H1 (cell line): ENCODE measurements around the gene LOXL4. TPM values are rescaled to one million over a fixed set of nuclear protein-coding genes. Genes with fewer than 3 reads are reported as not detected.
"Not testable (repeated sequence)": the region's sequence is repeated elsewhere in the genome, so short reads cannot be mapped to it uniquely, and the experiment has no call there.

ENCODE experiments used
- CTCF ChIA-PET: fragments of 300-600 bp; sonication (Branson Sonifier 250); formaldehyde crosslinking; loops from one replicate; lab custom pipeline; 2021; ENCODE audit not compliant: partially characterized antibody; lab: Charles Lee
- POLR2A ChIA-PET: fragments of 300-600 bp; sonication (Branson Sonifier 250); formaldehyde crosslinking; loops from one replicate; lab custom pipeline; 2021; ENCODE audit warnings: inconsistent platforms; ENCODE audit not compliant: partially characterized antibody; lab: Charles Lee
- DNase-seq, 2 experiments: peaks; one replicate each; pipeline versions ENCODE4 v3.0.0 to v3.0.0-alpha.2; 2010 to 2022; ENCODE audit warnings: low spot score in 2 of 2, low read depth in 1 of 2, mixed read lengths in 1 of 2
- FAIRE-seq: peaks from 2 replicates; lab custom pipeline; 2011; peaks lifted over from hg19 to GRCh38; lab: Jason Lieb, UNC
- H2AFZ ChIP-seq: 2 replicates; pipeline ENCODE4 v1.8.1; 2012; ENCODE audit warnings: low read length, inconsistent platforms
- H2AK5ac ChIP-seq: 2 replicates; pipeline ENCODE4 v1.6.1; 2013; ENCODE audit warnings: low read depth, low read length
- H2BK120ac ChIP-seq: replicated peaks from 2 replicates; pipeline ENCODE3; 2013; ENCODE audit warnings: low read depth, low read length, inconsistent platforms
- H2BK12ac ChIP-seq: 2 replicates; pipeline ENCODE4 v1.6.1; 2013; ENCODE audit warnings: low read depth, low read length
- H2BK15ac ChIP-seq: 2 replicates; pipeline ENCODE4 v1.6.1; 2013; ENCODE audit warnings: low read length
- H2BK20ac ChIP-seq: 2 replicates; pipeline ENCODE4 v1.6.1; 2013; ENCODE audit warnings: low read length
- H2BK5ac ChIP-seq: 2 replicates; pipeline ENCODE4 v1.6.1; 2013; ENCODE audit warnings: low read depth, low read length
- H3K14ac ChIP-seq: 2 replicates; pipeline ENCODE4 v1.6.1; 2013; ENCODE audit warnings: inconsistent platforms; ENCODE audit not compliant: insufficient read length
- H3K18ac ChIP-seq: 2 replicates; pipeline ENCODE4 v1.6.1; 2013; ENCODE audit warnings: low read length; ENCODE audit errors: extremely low read depth
- H3K23ac ChIP-seq: 2 replicates; pipeline ENCODE4 v1.6.1; 2013; ENCODE audit warnings: inconsistent platforms; ENCODE audit not compliant: insufficient read length
- H3K23me2 ChIP-seq: 2 replicates; pipeline ENCODE4 v1.6.1; 2013; ENCODE audit warnings: low read depth, low read length
- H3K27ac ChIP-seq: 2 replicates; pipeline ENCODE4 v1.6.1; 2011; ENCODE audit warnings: low read depth, low read length, inconsistent platforms
- H3K27me3 ChIP-seq, 4 experiments: replicated peaks in 1 of 4; 1 replicate in 1 of 4; 2 replicates in 3 of 4; pipeline versions ENCODE4 v1.6.1 to v1.8.1; 2011 to 2013; ENCODE audit warnings: low read length in 3 of 4, mild to moderate bottlenecking in 3 of 4, inconsistent platforms in 2 of 4, mixed read lengths in 2 of 4, moderate library complexity in 1 of 4; ENCODE audit not compliant: control insufficient read depth in 3 of 4, insufficient read depth in 3 of 4; ENCODE audit errors: extremely low read depth in 1 of 4
- H3K36me3 ChIP-seq, 4 experiments: 2 replicates each; pipeline versions ENCODE4 v1.6.1 to v1.8.1; 2011 to 2013; ENCODE audit warnings: mild to moderate bottlenecking in 4 of 4, low read length in 3 of 4, moderate library complexity in 2 of 4, control low read depth in 1 of 4, inconsistent platforms in 1 of 4; ENCODE audit not compliant: insufficient read depth in 4 of 4, control insufficient read depth in 2 of 4
- H3K4ac ChIP-seq: replicated peaks from 2 replicates; pipeline ENCODE3; 2013; ENCODE audit warnings: low read length, low read depth, mixed read lengths, inconsistent platforms; ENCODE audit not compliant: insufficient read length
- H3K4me1 ChIP-seq, 4 experiments: replicated peaks in 1 of 4; 1 replicate in 1 of 4; 2 replicates in 3 of 4; pipeline versions ENCODE4 v1.6.1 to v1.8.1; 2011 to 2013; ENCODE audit warnings: low read length in 3 of 4, inconsistent platforms in 2 of 4, mixed read lengths in 1 of 4; ENCODE audit not compliant: insufficient read depth in 4 of 4, control insufficient read depth in 3 of 4
- H3K4me2 ChIP-seq, 2 experiments: 2 replicates each; pipeline versions ENCODE4 v1.6.1 to v1.8.1; 2011 to 2013; ENCODE audit warnings: low read depth in 2 of 2, low read length in 2 of 2, control low read depth in 1 of 2, inconsistent platforms in 1 of 2, mild to moderate bottlenecking in 1 of 2; ENCODE audit not compliant: insufficient read depth in 1 of 2
- H3K4me3 ChIP-seq, 4 experiments: fragments of 200-600, 300-600 bp in 1 of 4; sonication (generic), shearing (Covaris generic), sonication (Bioruptor Twin) in 1 of 4; 2 replicates each; pipeline versions ENCODE4 v1.5.1 to v1.8.1; 2011 to 2016; ENCODE audit warnings: low read length in 4 of 4, low read depth in 3 of 4, control low read depth in 2 of 4, inconsistent platforms in 2 of 4, mild to moderate bottlenecking in 2 of 4, mixed read lengths in 1 of 4, moderate library complexity in 1 of 4; ENCODE audit not compliant: insufficient read depth in 2 of 4; ENCODE audit errors: extremely low read depth in 1 of 4
- H3K56ac ChIP-seq: replicated peaks from 2 replicates; pipeline ENCODE3; 2013; ENCODE audit warnings: low read depth, mild to moderate bottlenecking, mixed read lengths, low read length, inconsistent platforms; ENCODE audit not compliant: insufficient read length
- H3K79me1 ChIP-seq: 2 replicates; pipeline ENCODE4 v1.6.1; 2013; ENCODE audit warnings: low read depth, low read length, control low read depth
- H3K79me2 ChIP-seq, 2 experiments: 2 replicates each; pipeline versions ENCODE4 v1.6.1 to v1.8.1; 2012 to 2013; ENCODE audit warnings: low read length in 2 of 2, mild to moderate bottlenecking in 2 of 2, inconsistent platforms in 1 of 2; ENCODE audit not compliant: insufficient read depth in 2 of 2, control insufficient read depth in 1 of 2
- H3K9ac ChIP-seq, 4 experiments: replicated peaks in 1 of 4; 1 replicate in 1 of 4; 2 replicates in 3 of 4; pipeline versions ENCODE4 v1.6.1 to v1.8.1; 2011 to 2013; ENCODE audit warnings: low read depth in 3 of 4, low read length in 3 of 4, control low read depth in 2 of 4, mild to moderate bottlenecking in 2 of 4, moderate library complexity in 2 of 4, inconsistent platforms in 1 of 4; ENCODE audit errors: extremely low read depth in 1 of 4
- H3K9me3 ChIP-seq, 2 experiments: 2 replicates each; pipeline versions ENCODE4 v1.6.1 to v1.8.1; 2012 to 2013; ENCODE audit warnings: mild to moderate bottlenecking in 2 of 2, moderate library complexity in 2 of 2, control low read depth in 1 of 2, inconsistent platforms in 1 of 2, low read depth in 1 of 2, low read length in 1 of 2, mixed read lengths in 1 of 2; ENCODE audit not compliant: insufficient read depth in 2 of 2
- H4K20me1 ChIP-seq, 2 experiments: replicated peaks in 1 of 2; 2 replicates each; pipeline versions ENCODE3 to v1.8.1; 2011 to 2013; ENCODE audit warnings: inconsistent platforms in 2 of 2, low read length in 2 of 2, mild to moderate bottlenecking in 1 of 2; ENCODE audit not compliant: insufficient read depth in 2 of 2, control insufficient read depth in 1 of 2
- H4K5ac ChIP-seq: 2 replicates; pipeline ENCODE4 v1.6.1; 2013; ENCODE audit warnings: low read length, low read depth, mixed read lengths, inconsistent platforms; ENCODE audit not compliant: insufficient read length
- H4K8ac ChIP-seq: 2 replicates; pipeline ENCODE4 v1.8.0; 2013; ENCODE audit warnings: mild to moderate bottlenecking, moderate library complexity, low read length, inconsistent platforms; ENCODE audit not compliant: insufficient read depth; ENCODE audit errors: extremely low read depth
- H4K91ac ChIP-seq: replicated peaks from 2 replicates; pipeline ENCODE3; 2013; ENCODE audit warnings: low read length, mixed read lengths, inconsistent platforms; ENCODE audit not compliant: insufficient read length
- WGBS, 2 experiments: shearing (Covaris generic) in 1 of 2; methylation state at CpG; one replicate each; pipeline versions ENCODE4 v1.1.6 to v1.1.7; 2013 to 2015; ENCODE audit warnings: low lambda C conversion rate in 2 of 2, mixed read lengths in 2 of 2, inconsistent platforms in 1 of 2, low coverage in 1 of 2, missing lambda C conversion rate in 1 of 2; ENCODE audit not compliant: insufficient replicate concordance in 2 of 2, insufficient coverage in 1 of 2, insufficient read length in 1 of 2; ENCODE audit errors: extremely low coverage in 1 of 2, missing lambda C conversion rate in 1 of 2; 5-methylcytosine and 5-hydroxymethylcytosine counted together
- polyA plus RNA-seq, 7 experiments: library from polyadenylated mRNA; depleted of rRNA in 3 of 7; stranded (reverse) in 5 of 7; unstranded in 2 of 7; fragments of >200 nt in 5 of 7; fragments of 200-250 nt in 2 of 7; gene quantifications; 1 replicate in 5 of 7; 2 replicates in 1 of 7; 4 replicates in 1 of 7; pipeline versions ENCODE4 v1.2.1 to v1.2.3, GENCODE V29; 2011 to 2013; ENCODE audit warnings: missing spikeins in 2 of 7, mixed read lengths in 2 of 7
- total RNA-seq: library from RNA; stranded (reverse); fragmentation: NEBNext Ultra II Directional; extraction: Animal tissue kit (Norgen Biotek cat#: 25700); gene quantifications from 2 replicates; pipeline ENCODE4 v1.2.1, GENCODE V29; 2021

LOXL4 gene
- total and polyA plus RNA-seq, 2 of the 8 experiments (the other 6 are each of a cell fraction or from before 2014, with no cell fraction given): 0.13 to 0.27 TPM

DNA sequence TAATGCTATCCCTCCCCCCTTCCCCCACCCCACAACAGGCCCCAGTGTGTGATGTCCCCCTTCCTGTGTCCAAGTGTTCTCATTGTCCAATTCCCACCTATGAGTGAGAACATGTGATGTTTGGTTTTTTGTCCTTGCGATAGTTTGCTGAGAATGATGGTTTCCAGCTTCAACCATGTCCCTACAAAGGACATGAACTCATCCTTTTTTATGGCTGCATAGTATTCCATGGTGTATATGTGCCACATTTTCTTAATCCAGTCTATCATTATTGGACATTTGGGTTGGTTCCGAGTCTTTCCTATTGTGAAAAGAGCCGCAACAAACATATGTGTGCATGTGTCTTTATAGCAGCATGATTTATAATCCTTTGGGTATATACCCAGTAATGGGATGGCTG, 40.3 kb downstream of the LOXL4 start:
- 98% methylated on average over 3 of the region's 3 CpGs; no CpG with 5 or more reads in 1 of the 2 experiments for WGBS, 2 experiments
- not testable (repeated sequence) for H3K9ac ChIP-seq

More for the DNA sequence above, 40.3 kb downstream of the LOXL4 start:
- H2AK5ac ChIP-seq, H4K8ac ChIP-seq, H2BK20ac ChIP-seq, H3K18ac ChIP-seq, H2BK12ac ChIP-seq, H3K23ac ChIP-seq, H3K23me2 ChIP-seq, H3K4me2 ChIP-seq, H4K5ac ChIP-seq, H3K14ac ChIP-seq, H3K4me1 ChIP-seq, H3K27ac ChIP-seq, H3K79me1 ChIP-seq, H2BK5ac ChIP-seq, FAIRE-seq, H2BK15ac ChIP-seq, H3K79me2 ChIP-seq, H3K4me3 ChIP-seq, H3K9me3 ChIP-seq, POLR2A ChIA-PET, H2AFZ ChIP-seq, H2BK120ac ChIP-seq, DNase-seq, H3K56ac ChIP-seq, H3K4ac ChIP-seq, H4K20me1 ChIP-seq, H3K36me3 ChIP-seq, CTCF ChIA-PET, H3K27me3 ChIP-seq, H4K91ac ChIP-seq: not testable (repeated sequence)
